NCI-H2107 treated with DMSO at 0.1 percent for 48 hours (cell line): ENCODE data around the gene KDM4E.

Experiments
- DNase-seq: peaks from one replicate; lab custom pipeline; 2025; ENCODE audit not compliant: unreplicated experiment; lab: John Stamatoyannopoulos, UW

Gene KDM4E

GRCh38 chr11:95050595-95051202 lies 25.6 kb downstream of the KDM4E start:
- DNase-seq = no peak

DNA sequence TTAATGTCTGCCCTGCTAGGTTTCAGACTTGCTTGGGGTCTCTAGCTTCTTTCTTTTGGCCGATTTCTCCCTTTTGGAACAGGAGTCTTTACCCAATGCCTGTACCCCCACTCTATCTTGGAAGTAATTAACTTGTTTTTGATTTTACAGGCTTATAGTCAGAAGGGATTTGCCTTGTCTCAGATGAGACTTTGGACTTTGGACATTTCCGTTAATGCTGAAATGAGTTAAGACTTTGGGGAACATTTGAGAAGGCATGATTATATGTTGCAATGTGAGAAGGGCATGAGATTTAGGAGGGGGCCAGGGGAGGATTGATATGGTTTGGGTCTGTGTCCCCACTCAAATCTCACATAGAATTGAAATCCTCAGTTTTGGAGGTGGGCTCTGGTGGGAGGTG lies 29.3 kb downstream of the KDM4E start:
- no peak for DNase-seq

DNA sequence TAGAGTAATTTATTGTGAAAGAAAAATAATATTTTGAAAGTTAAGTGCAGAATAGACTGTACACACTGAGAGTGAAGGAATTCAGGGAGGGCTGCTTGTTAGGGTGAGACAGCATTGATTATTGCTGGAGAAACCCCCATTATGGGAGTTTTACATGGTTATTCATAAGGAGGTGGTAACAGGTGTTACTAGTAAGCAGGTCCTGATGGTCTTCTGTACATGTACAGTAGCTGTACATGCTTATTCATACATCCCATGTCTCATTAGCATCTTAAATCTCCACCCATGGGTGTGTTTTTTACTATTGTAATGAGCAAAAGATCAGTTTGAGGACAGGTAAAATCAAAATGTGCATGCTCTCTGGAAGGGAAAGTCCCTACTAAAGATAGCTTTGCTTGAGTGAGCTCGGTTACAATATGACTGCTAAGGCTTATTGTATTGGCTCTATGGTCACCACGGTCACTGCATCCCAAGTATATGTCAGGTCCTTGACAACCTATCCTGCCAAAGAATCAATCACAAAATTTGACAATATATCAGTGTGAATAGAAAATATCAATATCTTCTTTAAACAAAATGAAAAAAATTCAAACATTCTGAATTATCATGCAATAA lies 30.3 kb downstream of the KDM4E start:
- DNase-seq = no peak

- no peak for DNase-seq
Measured at GRCh38 chr11:95057959-95058358, 32.9 kb downstream of the KDM4E start.

- DNase-seq = no peak
Measured at GRCh38 chr11:95058621-95059020, 33.6 kb downstream of the KDM4E start.

DNA sequence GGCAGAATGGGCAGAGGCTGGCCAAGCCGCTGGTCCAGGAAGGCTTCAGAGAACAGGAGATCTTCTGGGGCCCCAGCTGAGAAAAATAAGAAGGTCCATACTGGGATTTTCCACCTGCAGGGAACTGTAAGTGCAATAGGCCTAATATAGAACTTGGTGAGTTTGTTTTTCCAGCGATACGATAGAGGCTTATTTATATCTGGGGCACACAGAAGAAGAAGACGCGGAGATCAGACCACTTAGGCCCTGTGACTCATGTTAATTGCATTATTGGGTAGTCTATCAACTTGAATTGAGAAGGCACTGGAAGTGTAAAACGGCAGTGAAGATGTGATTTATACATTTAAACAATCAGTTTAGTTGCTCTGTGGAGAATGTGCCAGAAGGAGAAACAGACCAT lies 34.0 kb downstream of the KDM4E start:
- DNase-seq = no peak

- DNase-seq = peak; percentile 3
Measured at GRCh38 chr11:95065336-95065735, 40.3 kb downstream of the KDM4E start.

- peak; percentile 61 for DNase-seq
Measured at GRCh38 chr11:95066716-95067038, 41.6 kb downstream of the KDM4E start, which contains the start of gene SRSF8. Gene SRSF8, plus strand, starts transcription at chr11:95066919. Its CDS starts 308 bp downstream, at chr11:95067227.

DNA sequence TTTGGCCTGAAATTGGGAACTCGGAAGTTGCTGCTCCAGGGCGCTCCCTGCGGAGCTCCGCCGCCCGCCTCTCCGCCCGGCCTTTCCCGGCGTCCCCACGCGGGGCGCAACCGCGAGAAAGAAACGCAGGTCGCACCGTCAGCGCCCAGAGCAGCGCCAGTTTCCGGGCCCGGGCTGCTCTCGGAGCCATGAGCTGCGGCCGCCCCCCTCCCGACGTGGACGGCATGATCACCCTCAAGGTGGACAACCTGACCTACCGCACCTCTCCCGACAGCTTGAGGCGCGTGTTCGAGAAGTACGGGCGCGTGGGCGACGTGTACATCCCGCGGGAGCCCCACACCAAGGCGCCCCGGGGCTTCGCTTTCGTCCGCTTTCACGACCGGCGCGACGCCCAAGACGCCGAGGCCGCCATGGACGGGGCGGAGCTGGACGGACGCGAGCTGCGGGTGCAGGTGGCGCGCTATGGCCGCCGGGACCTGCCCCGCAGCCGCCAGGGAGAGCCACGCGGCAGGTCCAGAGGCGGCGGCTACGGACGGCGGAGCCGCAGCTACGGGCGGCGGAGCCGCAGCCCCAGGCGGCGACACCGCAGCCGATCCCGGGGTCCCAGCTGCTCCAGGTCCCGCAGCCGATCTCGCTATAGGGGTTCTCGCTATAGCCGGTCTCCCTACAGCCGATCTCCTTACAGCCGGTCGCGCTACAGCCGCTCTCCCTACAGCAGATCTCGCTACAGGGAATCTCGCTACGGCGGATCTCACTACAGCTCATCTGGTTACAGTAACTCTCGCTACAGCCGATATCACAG lies 42.2 kb downstream of the KDM4E start:
- DNase-seq = peak; percentile 61

GRCh38 chr11:95067841-95068219 lies 42.8 kb downstream of the KDM4E start:
- peak; percentile 60 for DNase-seq

DNA sequence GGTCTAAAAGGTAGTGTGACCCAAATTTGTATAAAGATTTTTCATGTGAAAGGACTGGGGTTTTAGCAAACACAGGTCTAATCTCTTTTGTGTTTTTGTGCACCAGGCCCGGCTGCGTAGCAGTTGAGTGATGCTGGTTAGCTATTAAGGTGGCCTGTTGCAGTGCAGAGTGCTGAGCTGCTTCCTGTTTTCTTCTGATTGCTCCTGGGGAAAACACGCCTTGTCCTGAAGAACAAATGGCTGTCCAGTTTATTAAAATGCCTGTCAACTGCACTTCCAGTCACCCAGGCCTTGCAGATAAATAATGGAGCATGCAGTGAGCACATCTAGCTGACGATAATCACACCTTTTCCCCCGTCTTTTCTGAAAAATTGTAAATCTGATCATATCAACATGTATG lies 43.5 kb downstream of the KDM4E start:
- peak; percentile 91 for DNase-seq

GRCh38 chr11:95070471-95070870 lies 45.4 kb downstream of the KDM4E start:
- peak; percentile 10 for DNase-seq

GRCh38 chr11:95072948-95073347 lies 47.9 kb downstream of the KDM4E start:
- DNase-seq = no peak

DNA sequence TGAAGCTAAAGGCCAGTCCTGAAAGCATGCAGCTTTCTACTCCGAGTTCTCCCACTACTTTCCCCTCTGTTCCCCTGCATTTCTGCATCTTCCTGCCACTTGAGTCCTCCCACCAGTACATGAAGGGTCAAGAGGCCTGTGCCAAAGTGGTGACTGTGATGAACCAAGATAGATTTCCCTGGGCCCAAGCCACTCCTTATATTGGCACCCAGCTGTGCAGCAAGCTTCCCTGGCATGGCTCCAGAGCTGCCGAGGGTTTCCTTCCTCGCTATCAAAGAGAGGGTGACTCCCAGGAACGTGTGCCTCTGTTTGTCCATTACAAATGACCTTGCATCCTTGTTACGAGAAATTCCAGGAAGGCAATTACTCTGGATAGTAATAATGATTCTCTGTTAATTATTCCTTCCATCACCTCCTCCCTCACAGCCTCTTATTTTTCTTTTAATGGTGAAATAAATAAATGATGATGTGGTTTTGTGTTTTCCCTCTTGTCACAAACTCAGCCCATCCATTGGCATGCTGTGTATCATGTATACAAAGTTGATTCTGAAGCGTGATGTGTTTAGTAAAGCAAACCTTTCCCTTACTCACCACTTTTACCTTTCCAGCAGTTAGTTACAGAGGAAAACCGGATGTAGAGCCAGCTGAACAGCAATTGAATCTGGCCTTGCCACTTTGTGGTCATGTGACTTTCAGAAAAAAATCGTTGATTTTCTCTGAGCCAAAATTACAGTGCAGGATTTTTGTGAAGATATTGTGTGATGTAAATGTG lies 49.9 kb downstream of the KDM4E start:
- no peak for DNase-seq

GRCh38 chr11:95076416-95076815 lies 51.4 kb downstream of the KDM4E start:
- DNase-seq = no peak

- no peak for DNase-seq
Measured at GRCh38 chr11:95076981-95077380, 51.9 kb downstream of the KDM4E start.
